Epidermal melanocyte (primary cell): ENCODE data around the gene ST6GAL2.

Source experiments
- DNase-seq: peaks from one replicate; pipeline ENCODE4 v3.0.0; 2011; ENCODE audit warnings: low spot score; ENCODE audit not compliant: insufficient read length

The ST6GAL2 gene

GRCh38 chr2:106828119-106828518, 57.8 kb downstream of the ST6GAL2 start:
- DNase-seq: no peak

GRCh38 chr2:106827158-106827557, 58.8 kb downstream of the ST6GAL2 start:
- DNase-seq: no peak

GRCh38 chr2:106825161-106825560, 60.8 kb downstream of the ST6GAL2 start:
- DNase-seq: no peak

GRCh38 chr2:106816974-106817373, 69.0 kb downstream of the ST6GAL2 start:
- DNase-seq: no peak

GRCh38 chr2:106812841-106813240, 73.1 kb downstream of the ST6GAL2 start:
- no peak for DNase-seq

GRCh38 chr2:106812383-106812782, 73.6 kb downstream of the ST6GAL2 start:
- no peak for DNase-seq

GRCh38 chr2:106805716-106806115, 80.3 kb downstream of the ST6GAL2 start:
- DNase-seq: no peak

- no peak for DNase-seq
These were observed 81.8 kb downstream of the ST6GAL2 start for GRCh38 chr2:106804161-106804560.

- no peak for DNase-seq
These were observed 84.9 kb downstream of the ST6GAL2 start for GRCh38 chr2:106800976-106801655.

GRCh38 chr2:106800180-106800579, 85.8 kb downstream of the ST6GAL2 start:
- no peak for DNase-seq

GRCh38 chr2:106798826-106799552, 87.0 kb downstream of the ST6GAL2 start:
- no peak for DNase-seq

GRCh38 chr2:106797494-106797893, 88.5 kb downstream of the ST6GAL2 start:
- DNase-seq: no peak

GRCh38 chr2:106792671-106793070, 93.3 kb downstream of the ST6GAL2 start:
- DNase-seq: no peak

- no peak for DNase-seq
These were observed 96.8 kb downstream of the ST6GAL2 start for GRCh38 chr2:106789185-106789584.

GRCh38 chr2:106782681-106783080, 103.3 kb downstream of the ST6GAL2 start:
- no peak for DNase-seq

GRCh38 chr2:106781196-106781595, 104.8 kb downstream of the ST6GAL2 start:
- no peak for DNase-seq

GRCh38 chr2:106771811-106772210, 114.2 kb downstream of the ST6GAL2 start:
- no peak for DNase-seq

- no peak for DNase-seq
These were observed 115.0 kb downstream of the ST6GAL2 start for GRCh38 chr2:106770986-106771385.

- DNase-seq: no peak
These were observed 121.4 kb downstream of the ST6GAL2 start for GRCh38 chr2:106764614-106765013.

- no peak for DNase-seq
These were observed 126.0 kb downstream of the ST6GAL2 start for GRCh38 chr2:106759966-106760365.

- no peak for DNase-seq
These were observed 127.0 kb downstream of the ST6GAL2 start for GRCh38 chr2:106758901-106759497.
